Breast epithelium (tissue), 4 donors: ENCODE measurements around the gene SUMF1. TPM values are rescaled to one million over a fixed set of nuclear protein-coding genes. Genes with fewer than 3 reads are reported as not detected.

Source experiments
- DNase-seq, 2 donors: peaks; one replicate each; pipeline ENCODE4 v3.0.0-alpha.2; 2019; ENCODE audit warnings: low spot score in 2 of 2
- H3K27ac ChIP-seq, 2 donors: fragments of 200-600 bp; sonication (generic) in 1 of 2; one replicate each; pipeline ENCODE4 v1.5.1; 2016 to 2019; ENCODE audit warnings: mild to moderate bottlenecking in 1 of 2
- H3K27me3 ChIP-seq, 2 donors: fragments of 200-600 bp; sonication (generic) in 1 of 2; one replicate each; pipeline versions ENCODE4 v1.5.1 to v1.6.0; 2017 to 2019; ENCODE audit warnings: control low read depth in 1 of 2, mild to moderate bottlenecking in 1 of 2
- H3K36me3 ChIP-seq: fragments of 200-600 bp; one replicate; pipeline ENCODE4 v1.5.1; 2019
- H3K4me1 ChIP-seq, 2 donors: fragments of 200-600 bp; sonication (generic); one replicate each; pipeline ENCODE4 v1.5.1; 2016 to 2019; ENCODE audit warnings: control low read depth in 1 of 2
- H3K4me3 ChIP-seq, 3 donors: fragments of 200-600 bp; sonication (generic); 1 replicate in 2 of 3; 2 replicates in 1 of 3; pipeline ENCODE4 v1.5.1; 2016 to 2019; ENCODE audit warnings: mild to moderate bottlenecking in 3 of 3, moderate library complexity in 2 of 3
- H3K9me3 ChIP-seq, 2 donors: fragments of 200-600 bp; sonication (generic) in 1 of 2; one replicate each; pipeline ENCODE4 v1.5.1; 2016 to 2019; ENCODE audit warnings: control low read depth in 1 of 2
- CTCF ChIP-seq, 3 donors: fragments of 450-650 bp; IDR thresholded peaks; one replicate each; pipeline ENCODE4 v1.5.1; 2016 to 2017; ENCODE audit warnings: antibody characterized with exemption in 3 of 3, mild to moderate bottlenecking in 3 of 3, moderate library complexity in 3 of 3
- POLR2A ChIP-seq: fragments of 450-650 bp; IDR thresholded peaks from one replicate; pipeline ENCODE4 v1.6.1; 2016; ENCODE audit warnings: antibody characterized with exemption, mild to moderate bottlenecking, moderate library complexity
- POLR2AphosphoS5 ChIP-seq, 3 donors: sonication (generic); formaldehyde crosslinking; IDR thresholded peaks; one replicate each; pipeline ENCODE4 v1.6.1; 2017; ENCODE audit warnings: antibody characterized with exemption in 3 of 3
- intact Hi-C: fragments of 100-400 bp; cut with DNase I; formaldehyde crosslinking; loops from one replicate; pipeline ENCODE4 v1.15.1; 2023; ENCODE audit warnings: low total_unique reads
- total RNA-seq, 3 donors: library from RNA; depleted of rRNA; stranded (reverse); fragments of >200 nt; gene quantifications; one replicate each; pipeline ENCODE4 v1.1.0, GENCODE V29; 2016

SUMF1 gene
- total RNA-seq, 3 donors from 2014 or later = 84.2 to 87.1 (median 84.9) TPM

GRCh38 chr3:4336850-4337546 is 130.1 kb downstream of the SUMF1 start:
- no peak for TF ChIP-seq POLR2AphosphoS5 (IDR thresholded peaks at IDR 0.05)
- TF ChIP-seq CTCF (IDR thresholded peaks at IDR 0.05) = no peak
- no peak for TF ChIP-seq POLR2A
- no peak for DNase-seq
- intact Hi-C loops = no loop called here

GRCh38 chr3:4335840-4336562 is 131.1 kb downstream of the SUMF1 start:
- Histone ChIP-seq H3K4me3 (no peak overlapping the region), H3K27me3 (no peaks in the 10 kb centered on the region), H3K4me1 (peaks cover 0 to 7% of the 10 kb centered on the region in 2 donors), H3K9me3 (no peaks in the 10 kb centered on the region), H3K27ac (peak overlapping the region in 1 of 2 donors; percentile 7), H3K36me3 (no peaks in the 10 kb centered on the region)
- intact Hi-C loops = no loop called here
- no peak for DNase-seq
- TF ChIP-seq CTCF (IDR thresholded peaks at IDR 0.05) (no peak), POLR2AphosphoS5 (IDR thresholded peaks at IDR 0.05) (no peak), POLR2A (no peak)

More at GRCh38 chr3:4336850-4337546, 130.1 kb downstream of the SUMF1 start:
- H3K27me3 ChIP-seq = no peaks in the 10 kb centered on the region
- H3K4me3 ChIP-seq = no peak overlapping the region
- H3K27ac ChIP-seq = peak overlapping the region in 1 of 2 donors; percentile 55
- no peaks in the 10 kb centered on the region for H3K9me3 ChIP-seq
- H3K4me1 ChIP-seq = peaks cover 0 to 7% of the 10 kb centered on the region in 2 donors
- no peaks in the 10 kb centered on the region for H3K36me3 ChIP-seq

- TF ChIP-seq POLR2A (no peak), CTCF (IDR thresholded peaks at IDR 0.05) (no peak), POLR2AphosphoS5 (IDR thresholded peaks at IDR 0.05) (no peak)
- no peak for DNase-seq
- Histone ChIP-seq H3K4me1 (peaks cover 0 to 7% of the 10 kb centered on the region in 2 donors), H3K27me3 (no peaks in the 10 kb centered on the region), H3K27ac (no peak overlapping the region), H3K9me3 (peaks cover 0 to under 1% of the 10 kb centered on the region in 2 donors), H3K4me3 (no peak overlapping the region), H3K36me3 (no peaks in the 10 kb centered on the region)
- intact Hi-C loops = no loop called here
These were observed 132.5 kb downstream of the SUMF1 start for GRCh38 chr3:4334548-4334947.

GRCh38 chr3:4332991-4333390 is 134.1 kb downstream of the SUMF1 start:
- H3K9me3 ChIP-seq = peaks cover 0 to 13% of the 10 kb centered on the region in 2 donors
- intact Hi-C loops = no loop called here
- DNase-seq = no peak

More at GRCh38 chr3:4332991-4333390, 134.1 kb downstream of the SUMF1 start:
- H3K4me3 ChIP-seq = no peak overlapping the region
- peaks cover 0 to 7% of the 10 kb centered on the region in 2 donors for H3K4me1 ChIP-seq
- no peaks in the 10 kb centered on the region for H3K27me3 ChIP-seq
- no peaks in the 10 kb centered on the region for H3K36me3 ChIP-seq
- TF ChIP-seq CTCF (IDR thresholded peaks at IDR 0.05) (no peak), POLR2A (no peak), POLR2AphosphoS5 (IDR thresholded peaks at IDR 0.05) (no peak)
- no peak overlapping the region for H3K27ac ChIP-seq
